Measurements from ENCODE around the gene DENND10. TPM values are rescaled to one million over a fixed set of nuclear protein-coding genes. Genes with fewer than 3 reads are reported as not detected.

The DENND10 gene
- total RNA-seq, 3 donors from 2014 or later: 33.8 to 55.0 (median 37.3) TPM

DNA sequence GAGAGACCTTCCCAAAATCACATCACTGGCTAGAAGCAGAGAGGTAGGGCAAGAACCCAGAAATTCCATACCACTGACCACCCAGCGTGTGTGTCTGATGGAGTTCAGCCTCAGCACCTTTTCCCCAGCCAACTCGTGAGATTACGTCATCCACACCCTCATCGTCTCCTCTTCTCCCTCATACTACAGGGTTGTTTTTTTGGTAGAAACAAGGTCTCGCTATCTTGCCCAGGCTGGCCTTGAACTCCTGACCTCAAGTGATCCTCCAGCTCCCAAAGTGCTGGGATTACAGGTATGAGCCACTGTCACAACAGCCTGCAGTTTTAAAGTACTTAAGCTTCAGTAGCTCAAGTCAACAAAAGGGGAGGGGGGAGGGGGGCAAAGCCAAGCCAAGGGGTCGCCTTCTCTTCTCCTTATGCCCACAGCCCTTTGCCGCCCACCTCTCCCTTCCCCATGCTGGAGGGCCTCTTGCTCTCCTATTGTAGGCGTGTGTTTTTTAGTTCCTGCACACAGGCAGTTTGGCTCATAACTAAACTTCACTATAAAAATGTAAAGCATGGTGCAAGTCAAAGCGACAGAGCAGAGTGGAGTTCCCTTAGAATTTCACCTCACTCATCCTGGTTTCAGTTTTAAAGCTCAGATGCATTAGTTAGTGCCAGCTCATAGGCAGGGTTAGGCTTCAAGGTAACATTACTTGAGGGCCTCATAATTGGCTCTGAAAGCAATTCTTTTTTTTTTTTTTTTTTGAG is 79.9 kb downstream of the DENND10 start:
- TF ChIP-seq POLR2AphosphoS5 (IDR thresholded peaks at IDR 0.05) (no peak), POLR2A (IDR thresholded peaks at IDR 0.05) (no peak)
- TF ChIP-seq, protein P1, sequence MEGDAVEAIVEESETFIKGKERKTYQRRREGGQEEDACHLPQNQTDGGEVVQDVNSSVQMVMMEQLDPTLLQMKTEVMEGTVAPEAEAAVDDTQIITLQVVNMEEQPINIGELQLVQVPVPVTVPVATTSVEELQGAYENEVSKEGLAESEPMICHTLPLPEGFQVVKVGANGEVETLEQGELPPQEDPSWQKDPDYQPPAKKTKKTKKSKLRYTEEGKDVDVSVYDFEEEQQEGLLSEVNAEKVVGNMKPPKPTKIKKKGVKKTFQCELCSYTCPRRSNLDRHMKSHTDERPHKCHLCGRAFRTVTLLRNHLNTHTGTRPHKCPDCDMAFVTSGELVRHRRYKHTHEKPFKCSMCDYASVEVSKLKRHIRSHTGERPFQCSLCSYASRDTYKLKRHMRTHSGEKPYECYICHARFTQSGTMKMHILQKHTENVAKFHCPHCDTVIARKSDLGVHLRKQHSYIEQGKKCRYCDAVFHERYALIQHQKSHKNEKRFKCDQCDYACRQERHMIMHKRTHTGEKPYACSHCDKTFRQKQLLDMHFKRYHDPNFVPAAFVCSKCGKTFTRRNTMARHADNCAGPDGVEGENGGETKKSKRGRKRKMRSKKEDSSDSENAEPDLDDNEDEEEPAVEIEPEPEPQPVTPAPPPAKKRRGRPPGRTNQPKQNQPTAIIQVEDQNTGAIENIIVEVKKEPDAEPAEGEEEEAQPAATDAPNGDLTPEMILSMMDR (IDR thresholded peaks at IDR 0.05): no peak
- intact Hi-C loops (cut with DNase I; ENCODE audit: low total_unique reads): no loop called here

More for the DNA sequence above, 79.9 kb downstream of the DENND10 start:
- H3K4me3 ChIP-seq: no peak overlapping the region
- no peaks in the 10 kb centered on the region for H3K27me3 ChIP-seq
- H3K4me1 ChIP-seq: no peaks in the 10 kb centered on the region
- no peak overlapping the region for H3K27ac ChIP-seq
- H3K9me3 ChIP-seq: no peaks in the 10 kb centered on the region
- no peak for DNase-seq (ENCODE audit: low spot score in 2 of 2)
- no peaks in the 10 kb centered on the region for H3K36me3 ChIP-seq

Other genes with a start within 250 kb of the DENND10 start
- gene NANOS1, start 74.4 kb upstream of the DENND10 start, total RNA-seq: 1 to 10 TPM; 2.9 to 6.4 (median 3.7) TPM
- gene EIF3A, start 23.3 kb upstream of the DENND10 start, total RNA-seq: 100 to 1,000 TPM; 117 to 166 (median 124) TPM
- gene SFXN4, start 61.6 kb downstream of the DENND10 start, total RNA-seq: 10 to 100 TPM; 14.6 to 25.2 (median 18.6) TPM
- gene PRDX3, start 74.7 kb downstream of the DENND10 start, total RNA-seq: 100 to 1,000 TPM; 154 to 165 (median 164) TPM
- 10 to 100 TPM; 14.9 to 20.6 (median 15.2) TPM for gene GRK5, start 103.5 kb downstream of the DENND10 start, total RNA-seq